Caco-2 (cell line): ENCODE measurements around the gene MAML1. TPM values are rescaled to one million over a fixed set of nuclear protein-coding genes. Genes with fewer than 3 reads are reported as not detected.
A peak's percentile ranks its signal among the peaks of the same experiment; 100 is the strongest.

Experiments
- BruUV-seq: library from RNA; stranded (reverse); fragments of 400-500 nt; replicated peaks from 2 replicates; lab custom pipeline; 2021; lab: Mats Ljungman, UMichigan
- CTCF ChIA-PET: fragments of 300-600 bp; sonication (Branson Sonifier 250); formaldehyde crosslinking; loops from one replicate; lab custom pipeline; 2022; ENCODE audit warnings: antibody characterized with exemption; lab: Charles Lee
- POLR2A ChIA-PET: fragments of 300-600 bp; sonication (Branson Sonifier 250); formaldehyde crosslinking; loops from one replicate; lab custom pipeline; 2022; ENCODE audit warnings: antibody characterized with exemption; lab: Charles Lee
- DNase-seq, 2 experiments: peaks; one replicate each; pipeline versions ENCODE4 v3.0.0 to v3.0.0-alpha.2; 2020 to 2022
- H3K27me3 ChIP-seq: replicated peaks from 2 replicates; pipeline ENCODE4 v1.6.0; 2011; ENCODE audit warnings: low read length; ENCODE audit not compliant: control insufficient read depth, insufficient read depth
- H3K36me3 ChIP-seq: 2 replicates; pipeline ENCODE4 v1.5.1; 2011; ENCODE audit warnings: low read length; ENCODE audit not compliant: control insufficient read depth, insufficient read depth
- H3K4me1 ChIP-seq: fragments of 250-450 bp; sonication (Bioruptor Pico); 2 replicates; pipeline ENCODE4 v1.5.1; 2020; ENCODE audit warnings: mild to moderate bottlenecking
- H3K4me3 ChIP-seq: 2 replicates; pipeline ENCODE4 v1.5.1; 2011; ENCODE audit warnings: low read depth, mild to moderate bottlenecking, control low read depth, low read length
- H3K9me3 ChIP-seq: fragments of 250-450 bp; sonication (Bioruptor Pico); 2 replicates; pipeline ENCODE4 v1.5.1; 2020; ENCODE audit warnings: mild to moderate bottlenecking, moderate library complexity
- H3K27ac Mint-ChIP-seq: one replicate; pipeline ENCODE4 v1.8.0; 2022; ENCODE audit warnings: mixed read lengths; ENCODE audit not compliant: unreplicated experiment
- H3K27me3 Mint-ChIP-seq: one replicate; pipeline ENCODE4 v1.8.0; 2022; ENCODE audit warnings: mixed read lengths; ENCODE audit not compliant: insufficient read depth, unreplicated experiment
- H3K36me3 Mint-ChIP-seq: one replicate; pipeline ENCODE4 v1.8.0; 2022; ENCODE audit warnings: mild to moderate bottlenecking, mixed read lengths; ENCODE audit not compliant: insufficient read depth, unreplicated experiment
- H3K4me1 Mint-ChIP-seq: one replicate; pipeline ENCODE4 v1.8.0; 2022; ENCODE audit warnings: low read depth, mixed read lengths; ENCODE audit not compliant: unreplicated experiment
- H3K4me3 Mint-ChIP-seq: one replicate; pipeline ENCODE4 v1.8.0; 2022; ENCODE audit warnings: mild to moderate bottlenecking, moderate library complexity, mixed read lengths; ENCODE audit not compliant: unreplicated experiment
- H3K9me3 Mint-ChIP-seq: one replicate; pipeline ENCODE4 v1.8.0; 2022; ENCODE audit warnings: mixed read lengths; ENCODE audit not compliant: unreplicated experiment
- intact Hi-C: fragments of 100-400 bp; cut with micrococcal nuclease; formaldehyde crosslinking; loops from one replicate; pipeline ENCODE4 v1.10.0; 2022; ENCODE audit not compliant: unreplicated experiment
- total RNA-seq: library from RNA; stranded (reverse); gene quantifications from 2 replicates; pipeline ENCODE4 v1.2.3, GENCODE V29; 2022
- TF ChIP-seq, protein P1 (sequence below), 2 experiments: fragments of 200-600 bp in 1 of 2; IDR thresholded peaks; 1 replicate in 1 of 2; 2 replicates in 1 of 2; pipeline versions ENCODE4 v1.5.1 to v1.8.0; 2011 to 2022; ENCODE audit warnings: antibody characterized with exemption in 1 of 2, control low read depth in 1 of 2, inconsistent platforms in 1 of 2, low read depth in 1 of 2, low read length in 1 of 2, mild to moderate bottlenecking in 1 of 2, moderate library complexity in 1 of 2; ENCODE audit not compliant: insufficient read depth in 1 of 2, severe bottlenecking in 1 of 2, unreplicated experiment in 1 of 2

MAML1 gene
- total RNA-seq, 1 experiment from 2014 or later = 41.3 TPM

DNA sequence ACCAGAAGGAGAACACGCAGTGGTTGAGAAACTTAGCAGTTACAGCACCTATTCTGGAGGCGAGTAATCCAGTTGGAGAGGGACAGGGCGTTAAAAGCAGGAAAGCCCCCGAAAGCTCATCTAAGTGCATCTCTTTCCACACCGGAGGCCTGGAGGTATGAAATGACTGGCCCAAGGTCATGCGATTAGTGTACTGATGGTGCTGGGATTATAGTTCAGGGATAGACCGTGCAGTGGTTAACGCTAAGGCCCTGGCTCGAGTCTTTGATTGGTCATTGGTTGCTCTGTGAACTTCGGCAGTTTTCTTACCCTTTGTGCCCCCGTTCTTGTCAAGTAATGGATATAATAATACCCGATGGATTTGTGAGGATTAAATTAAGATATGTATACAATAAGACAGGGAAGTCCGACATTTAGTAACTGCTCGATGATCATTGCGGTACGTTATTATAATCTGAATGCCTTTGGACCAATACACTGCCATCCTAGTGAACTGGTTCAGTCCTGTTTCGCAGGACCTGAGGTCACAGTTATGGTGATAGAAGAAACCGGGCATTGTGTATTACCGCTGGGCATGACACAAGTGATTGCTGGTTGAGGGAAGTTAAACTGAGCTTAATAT is 32.9 kb upstream of the MAML1 start:
- Mint-ChIP-seq H3K4me3 (peak overlapping the region; percentile 99), H3K4me1 (peaks cover 8% of the 10 kb centered on the region), H3K36me3 (peaks cover 65% of the 10 kb centered on the region), H3K9me3 (no peaks in the 10 kb centered on the region), H3K27me3 (no peaks in the 10 kb centered on the region), H3K27ac (peak overlapping the region; percentile 93)
- H3K27me3 ChIP-seq = no peaks in the 10 kb centered on the region
- TF ChIP-seq, protein P1, sequence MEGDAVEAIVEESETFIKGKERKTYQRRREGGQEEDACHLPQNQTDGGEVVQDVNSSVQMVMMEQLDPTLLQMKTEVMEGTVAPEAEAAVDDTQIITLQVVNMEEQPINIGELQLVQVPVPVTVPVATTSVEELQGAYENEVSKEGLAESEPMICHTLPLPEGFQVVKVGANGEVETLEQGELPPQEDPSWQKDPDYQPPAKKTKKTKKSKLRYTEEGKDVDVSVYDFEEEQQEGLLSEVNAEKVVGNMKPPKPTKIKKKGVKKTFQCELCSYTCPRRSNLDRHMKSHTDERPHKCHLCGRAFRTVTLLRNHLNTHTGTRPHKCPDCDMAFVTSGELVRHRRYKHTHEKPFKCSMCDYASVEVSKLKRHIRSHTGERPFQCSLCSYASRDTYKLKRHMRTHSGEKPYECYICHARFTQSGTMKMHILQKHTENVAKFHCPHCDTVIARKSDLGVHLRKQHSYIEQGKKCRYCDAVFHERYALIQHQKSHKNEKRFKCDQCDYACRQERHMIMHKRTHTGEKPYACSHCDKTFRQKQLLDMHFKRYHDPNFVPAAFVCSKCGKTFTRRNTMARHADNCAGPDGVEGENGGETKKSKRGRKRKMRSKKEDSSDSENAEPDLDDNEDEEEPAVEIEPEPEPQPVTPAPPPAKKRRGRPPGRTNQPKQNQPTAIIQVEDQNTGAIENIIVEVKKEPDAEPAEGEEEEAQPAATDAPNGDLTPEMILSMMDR (IDR thresholded peaks at IDR 0.05; ENCODE audit: insufficient read depth in 1 of 2, low read depth in 1 of 2, low read length in 1 of 2, severe bottlenecking in 1 of 2, unreplicated experiment in 1 of 2) = no peak
- peaks cover 1% of the 10 kb centered on the region for H3K36me3 ChIP-seq
- H3K4me3 ChIP-seq = peak overlapping the region; percentile 95
- DNase-seq = peak in 1 of 2 experiments; percentile 24
- H3K9me3 ChIP-seq = no peaks in the 10 kb centered on the region
- TSS peak; percentile 60 for BruUV-seq
- ChIA-PET POLR2A (interaction anchor here (0.7 kb wide), 1 partner anchor 149 kb away, joined by 6 read pairs; the partner anchor contains the start of gene RUFY1), CTCF (no interaction called here)
- H3K4me1 ChIP-seq = peaks cover 8% of the 10 kb centered on the region
- intact Hi-C loops = loop anchor here (2.0 kb wide), 1 partner anchor 141 kb away; no protein-coding TSS in a partner anchor

DNA sequence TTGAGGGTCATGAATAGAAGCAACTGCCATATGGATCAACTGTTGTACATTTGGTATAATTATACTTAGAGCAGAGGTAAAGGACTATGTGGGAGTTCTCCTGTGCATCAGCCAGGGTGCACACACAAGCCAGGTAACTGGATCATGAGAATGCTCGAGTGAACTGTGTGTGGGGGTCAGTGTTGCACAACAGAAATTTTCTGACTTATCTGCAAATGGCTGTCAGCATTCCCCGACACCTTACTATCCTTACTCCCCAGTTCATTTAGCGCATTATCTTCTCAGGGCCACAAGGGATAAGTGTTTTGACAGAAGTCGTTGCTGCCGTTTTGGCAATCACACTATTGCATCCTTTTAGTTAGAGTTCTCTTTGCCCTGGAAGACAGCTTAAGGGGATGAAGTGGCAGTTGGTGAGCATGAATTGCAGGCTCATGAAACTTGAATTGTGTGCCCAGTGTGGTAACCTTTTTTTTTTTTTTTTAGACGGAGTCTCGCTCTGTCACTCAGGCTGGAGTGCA is 32.2 kb upstream of the MAML1 start:
- Histone ChIP-seq H3K4me1 (peaks cover 8% of the 10 kb centered on the region), H3K9me3 (no peaks in the 10 kb centered on the region), H3K36me3 (peaks cover 1% of the 10 kb centered on the region), H3K27me3 (no peaks in the 10 kb centered on the region), H3K4me3 (peak overlapping the region; percentile 95)
- ChIA-PET POLR2A (interaction anchor here (0.7 kb wide), 2 partner anchors 50 to 150 kb away, joined by 4 to 6 read pairs; partner anchors contain the start of gene RUFY1), CTCF (no interaction called here)
- Mint-ChIP-seq H3K36me3 (peaks cover 72% of the 10 kb centered on the region), H3K9me3 (no peaks in the 10 kb centered on the region), H3K4me1 (peaks cover 8% of the 10 kb centered on the region), H3K4me3 (peak overlapping the region; percentile 99), H3K27ac (peak overlapping the region; percentile 93), H3K27me3 (no peaks in the 10 kb centered on the region)
- intact Hi-C loops = no loop called here
- no TSS peak for BruUV-seq
- DNase-seq = peak; percentile 45 to 48
- TF ChIP-seq, protein P1 (IDR thresholded peaks at IDR 0.05; ENCODE audit: insufficient read depth in 1 of 2, low read depth in 1 of 2, low read length in 1 of 2, severe bottlenecking in 1 of 2, unreplicated experiment in 1 of 2) = no peak

DNA sequence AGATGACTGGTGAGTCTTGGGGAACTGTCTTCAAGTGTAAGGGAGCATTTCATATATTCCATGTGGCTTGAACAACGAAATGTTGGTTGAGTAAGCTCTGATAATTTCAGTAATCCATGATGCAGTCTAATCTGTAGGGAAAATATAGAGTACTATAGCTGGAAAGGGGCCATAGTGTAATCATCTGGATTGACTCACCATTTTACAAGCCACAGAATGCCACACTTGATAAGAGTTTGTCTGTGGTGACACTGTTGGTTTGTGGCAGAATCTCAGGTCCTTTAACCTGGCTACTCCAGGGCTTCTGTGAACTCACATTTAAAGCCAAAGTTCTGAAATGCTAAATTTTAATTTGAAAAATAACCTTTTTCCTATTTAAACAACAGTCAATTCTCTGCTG is 16.3 kb upstream of the MAML1 start:
- Mint-ChIP-seq H3K36me3 (peaks cover 98% of the 10 kb centered on the region), H3K27me3 (no peaks in the 10 kb centered on the region), H3K4me3 (no peak overlapping the region), H3K27ac (no peak overlapping the region), H3K9me3 (no peaks in the 10 kb centered on the region), H3K4me1 (no peaks in the 10 kb centered on the region)
- Histone ChIP-seq H3K27me3 (no peaks in the 10 kb centered on the region), H3K4me3 (no peak overlapping the region), H3K9me3 (no peaks in the 10 kb centered on the region), H3K36me3 (peaks cover 7% of the 10 kb centered on the region), H3K4me1 (no peaks in the 10 kb centered on the region)
- TF ChIP-seq, protein P1 (IDR thresholded peaks at IDR 0.05; ENCODE audit: insufficient read depth in 1 of 2, low read depth in 1 of 2, low read length in 1 of 2, severe bottlenecking in 1 of 2, unreplicated experiment in 1 of 2) = no peak
- intact Hi-C loops = no loop called here
- no peak for DNase-seq
- no TSS peak for BruUV-seq
- CTCF ChIA-PET = no interaction called here
- POLR2A ChIA-PET = no interaction called here
